Upper lobe of left lung (tissue), 4 donors: Measurements from ENCODE around the gene ANO3.

Experiments
- POLR2AphosphoS5 ChIP-seq, 2 donors: sonication (generic); formaldehyde crosslinking; IDR thresholded peaks; one replicate each; pipeline ENCODE4 v1.5.1; 2017; ENCODE audit warnings: antibody characterized with exemption in 2 of 2
- TF ChIP-seq, protein P1 (sequence below), 6 experiments: fragments of 450-650 bp in 4 of 6; fragments of 200-600 bp in 2 of 6; sonication (generic) in 2 of 6; IDR thresholded peaks; one replicate each; pipeline ENCODE4 v1.5.1; 2016 to 2019; ENCODE audit warnings: antibody characterized with exemption in 6 of 6

DNA sequence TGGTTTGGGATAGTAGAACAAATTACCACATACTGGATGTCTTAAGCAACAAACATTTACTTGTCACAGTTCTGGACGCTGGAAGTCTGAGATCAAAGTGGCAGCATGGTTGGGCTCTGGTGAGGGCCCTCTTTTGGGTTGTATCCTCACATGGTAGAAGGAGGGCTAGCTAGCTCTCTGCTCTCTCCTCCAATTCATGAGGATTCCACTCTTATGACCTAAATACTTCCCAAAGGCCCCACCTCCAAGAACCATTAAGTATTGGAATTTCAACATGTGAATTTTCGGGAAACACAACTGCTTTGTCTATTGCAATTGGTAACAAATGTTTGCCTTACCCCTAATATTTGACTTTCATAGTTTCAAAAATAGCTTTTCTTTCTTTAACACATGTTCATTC lies 187.5 kb downstream of the ANO3 start:
- no peak for TF ChIP-seq POLR2AphosphoS5 (IDR thresholded peaks at IDR 0.05)
- TF ChIP-seq, protein P1, sequence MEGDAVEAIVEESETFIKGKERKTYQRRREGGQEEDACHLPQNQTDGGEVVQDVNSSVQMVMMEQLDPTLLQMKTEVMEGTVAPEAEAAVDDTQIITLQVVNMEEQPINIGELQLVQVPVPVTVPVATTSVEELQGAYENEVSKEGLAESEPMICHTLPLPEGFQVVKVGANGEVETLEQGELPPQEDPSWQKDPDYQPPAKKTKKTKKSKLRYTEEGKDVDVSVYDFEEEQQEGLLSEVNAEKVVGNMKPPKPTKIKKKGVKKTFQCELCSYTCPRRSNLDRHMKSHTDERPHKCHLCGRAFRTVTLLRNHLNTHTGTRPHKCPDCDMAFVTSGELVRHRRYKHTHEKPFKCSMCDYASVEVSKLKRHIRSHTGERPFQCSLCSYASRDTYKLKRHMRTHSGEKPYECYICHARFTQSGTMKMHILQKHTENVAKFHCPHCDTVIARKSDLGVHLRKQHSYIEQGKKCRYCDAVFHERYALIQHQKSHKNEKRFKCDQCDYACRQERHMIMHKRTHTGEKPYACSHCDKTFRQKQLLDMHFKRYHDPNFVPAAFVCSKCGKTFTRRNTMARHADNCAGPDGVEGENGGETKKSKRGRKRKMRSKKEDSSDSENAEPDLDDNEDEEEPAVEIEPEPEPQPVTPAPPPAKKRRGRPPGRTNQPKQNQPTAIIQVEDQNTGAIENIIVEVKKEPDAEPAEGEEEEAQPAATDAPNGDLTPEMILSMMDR (IDR thresholded peaks at IDR 0.05): no peak
